Measurements from ENCODE around the gene FGF19. TPM values are rescaled to one million over a fixed set of nuclear protein-coding genes. Genes with fewer than 3 reads are reported as not detected.
"Not testable (repeated sequence)": the region's sequence is repeated elsewhere in the genome, so short reads cannot be mapped to it uniquely, and the experiment has no call there.

FGF19 gene
- total RNA-seq, 1 donor from 2014 or later: not detected

GRCh38 chr11:69696749-69697468 is 6.9 kb downstream of the FGF19 start:
- DNase-seq (ENCODE audit: low read depth in 2 of 2): no peak

DNA sequence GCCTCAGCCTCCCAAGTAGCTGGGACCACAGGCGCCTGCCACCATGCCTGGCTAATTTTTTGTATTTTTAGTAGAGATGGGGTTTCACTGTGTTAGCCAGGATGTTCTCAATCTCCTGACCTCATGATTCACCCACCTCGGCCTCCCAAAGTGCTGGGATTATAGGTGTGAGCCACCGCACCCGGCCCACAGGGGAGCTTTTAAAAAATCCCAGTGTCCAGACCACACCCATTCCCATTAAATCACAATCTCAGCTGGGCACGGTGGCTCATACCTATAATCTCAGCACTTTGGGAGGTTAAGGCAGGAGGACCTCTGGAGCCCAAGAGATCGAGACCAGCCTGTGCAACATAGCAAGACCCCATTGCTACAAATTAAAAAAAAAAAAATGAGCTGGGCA is 7.8 kb downstream of the FGF19 start:
- DNase-seq (ENCODE audit: low read depth in 2 of 2): not testable (repeated sequence)

DNA sequence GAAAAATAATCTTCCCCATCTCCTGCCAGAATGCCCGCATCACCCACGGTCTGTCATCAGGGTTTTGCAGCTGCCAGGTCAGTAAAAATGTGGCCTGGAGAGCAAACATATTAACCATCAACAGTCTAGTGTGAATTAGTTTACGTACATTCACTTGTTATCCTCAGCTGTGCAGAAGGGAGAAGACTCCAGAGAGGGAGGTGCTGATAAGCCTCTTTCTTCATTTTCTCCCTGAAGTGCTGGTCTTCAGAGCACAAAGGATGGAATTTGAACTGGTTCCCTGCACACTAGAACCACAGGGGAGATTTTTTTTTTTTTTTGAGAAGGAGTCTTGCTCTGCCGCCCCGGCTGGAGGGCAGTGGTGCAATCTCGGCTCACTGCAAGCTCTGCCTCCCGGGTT is 8.2 kb downstream of the FGF19 start:
- no peak for DNase-seq (ENCODE audit: low read depth in 2 of 2)

GRCh38 chr11:69694781-69695180 is 9.0 kb downstream of the FGF19 start:
- no peak for DNase-seq (ENCODE audit: low read depth in 2 of 2)

DNA sequence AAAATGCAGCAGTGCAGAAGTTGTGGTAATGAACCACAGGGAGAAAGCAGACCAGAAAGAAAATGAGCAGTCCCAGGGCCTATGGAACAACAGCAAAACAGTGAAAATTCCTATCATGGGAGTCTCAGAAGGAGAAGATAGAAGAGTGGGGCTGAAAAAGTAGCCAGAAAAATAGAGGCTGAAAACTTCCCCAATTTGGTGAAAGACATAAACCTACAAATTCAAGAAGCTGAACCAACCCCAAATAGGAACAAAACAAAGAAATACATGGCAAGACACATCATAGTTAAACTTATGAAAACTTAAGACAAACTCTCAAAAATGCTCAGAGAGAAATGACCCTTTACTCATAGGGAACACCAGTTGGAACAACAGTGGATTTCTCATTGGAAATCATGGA is 11.4 kb downstream of the FGF19 start:
- no peak for DNase-seq (ENCODE audit: low read depth in 2 of 2)

GRCh38 chr11:69691463-69691862 is 12.4 kb downstream of the FGF19 start:
- DNase-seq (ENCODE audit: low read depth in 2 of 2): no peak

- no peak for DNase-seq (ENCODE audit: low read depth in 2 of 2)
Observed at GRCh38 chr11:69689484-69690319, 14.1 kb downstream of the FGF19 start.

DNA sequence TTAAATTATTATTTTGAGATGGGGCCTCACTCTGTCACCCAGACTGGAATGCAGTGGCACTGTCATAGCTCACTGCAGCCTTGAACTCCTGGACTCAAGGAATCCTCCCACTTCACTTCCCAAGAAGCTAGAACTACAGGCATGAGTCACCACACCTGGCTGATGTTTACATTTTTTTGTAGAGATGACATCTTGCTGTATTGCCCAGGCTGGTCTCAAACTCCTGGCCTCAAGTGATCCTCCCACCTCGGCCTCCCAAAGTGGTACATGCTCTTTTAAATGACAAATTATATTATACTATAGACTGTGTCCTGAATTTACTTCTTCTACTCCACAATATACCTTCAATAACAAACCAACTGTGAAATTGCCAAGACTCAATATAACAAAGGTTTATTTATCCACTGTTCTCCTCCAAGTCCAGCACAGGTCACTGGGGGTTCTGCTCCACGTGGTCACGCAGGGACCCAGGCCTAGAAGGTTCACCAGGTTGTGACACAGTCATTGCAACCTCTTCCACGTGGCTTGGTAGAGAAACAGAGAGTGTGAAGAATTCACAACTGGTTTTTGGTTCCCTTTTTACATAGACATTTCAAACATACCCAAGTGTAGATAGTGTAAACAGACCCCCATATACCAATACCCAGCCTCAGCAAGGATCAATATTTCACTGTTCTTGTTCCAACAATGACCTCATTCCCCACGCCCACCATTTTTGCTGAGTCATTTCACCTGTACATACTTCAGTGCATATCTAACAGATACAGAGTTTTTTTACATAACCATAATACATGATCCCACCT is 15.7 kb downstream of the FGF19 start:
- DNase-seq (ENCODE audit: low read depth in 2 of 2): not testable (repeated sequence)

- DNase-seq (ENCODE audit: low read depth in 2 of 2): no peak
Observed at GRCh38 chr11:69686856-69687255, 17.0 kb downstream of the FGF19 start.

DNA sequence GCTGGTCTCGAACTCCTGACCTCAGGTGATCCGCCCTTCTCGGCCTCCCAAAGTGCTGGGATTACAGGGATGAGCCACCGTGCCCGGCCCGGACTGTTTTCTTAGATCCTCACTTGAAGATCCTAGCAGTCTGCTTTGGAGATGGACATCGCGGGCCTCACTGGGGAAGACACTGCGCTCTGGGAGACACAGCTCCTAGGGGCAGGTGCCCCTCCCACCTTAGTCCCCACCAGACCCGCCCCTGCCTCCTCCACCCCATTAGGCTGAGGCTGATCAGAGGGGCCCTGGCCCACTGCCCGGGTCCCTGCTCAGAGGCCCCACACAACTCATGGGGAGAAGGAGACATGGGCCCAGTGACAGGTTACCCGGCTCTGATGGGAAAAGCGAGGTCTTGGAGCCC is 17.4 kb downstream of the FGF19 start:
- DNase-seq (ENCODE audit: low read depth in 2 of 2): no peak

DNA sequence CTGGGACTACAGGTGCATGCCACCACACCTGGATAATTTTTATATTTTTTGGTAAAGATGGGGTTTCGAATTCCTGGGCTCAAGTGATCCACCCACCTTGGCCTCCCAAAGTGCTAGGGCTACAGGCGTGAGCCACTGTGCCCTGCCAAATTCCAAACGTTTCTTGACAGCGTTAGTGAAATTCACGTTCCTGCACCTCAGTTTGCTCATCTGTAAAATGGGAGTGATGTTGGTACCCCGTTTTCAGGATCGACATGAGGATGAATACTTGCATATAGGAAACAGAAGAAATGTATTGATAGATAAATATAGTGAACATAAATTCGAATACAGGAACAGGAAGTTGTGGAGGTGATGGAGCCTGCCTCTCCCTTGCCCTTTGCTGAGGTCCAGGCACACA is 18.5 kb downstream of the FGF19 start:
- DNase-seq (ENCODE audit: low read depth in 2 of 2): no peak

DNA sequence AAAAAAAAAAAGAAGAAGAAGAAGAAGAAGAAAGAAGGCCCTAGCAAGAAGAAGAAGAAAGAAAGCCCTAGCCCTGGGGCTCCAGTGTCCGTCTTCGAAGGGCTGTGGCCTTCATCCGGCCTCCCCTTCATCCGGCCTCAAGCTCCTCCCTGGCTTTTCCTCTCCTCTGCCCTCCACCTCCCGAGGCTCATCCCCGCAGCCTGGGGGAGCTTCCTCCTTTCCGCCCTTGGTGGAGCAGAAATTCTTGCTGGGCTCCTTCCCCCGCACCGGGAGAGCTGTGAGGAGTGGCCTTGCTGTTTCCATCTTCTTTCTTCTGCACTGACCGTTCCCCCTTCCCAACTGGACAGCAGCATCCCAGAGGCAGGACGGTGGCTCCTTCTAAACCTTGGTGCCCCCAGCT is 19.2 kb downstream of the FGF19 start:
- DNase-seq (ENCODE audit: low read depth in 2 of 2): no peak

- peak in 1 of 2 donors; percentile 27 for DNase-seq (ENCODE audit: low read depth in 2 of 2)
Observed at GRCh38 chr11:69683764-69684333, 20.0 kb downstream of the FGF19 start.

- DNase-seq (ENCODE audit: low read depth in 2 of 2): no peak
Observed at GRCh38 chr11:69682681-69683326, 21.0 kb downstream of the FGF19 start.

DNA sequence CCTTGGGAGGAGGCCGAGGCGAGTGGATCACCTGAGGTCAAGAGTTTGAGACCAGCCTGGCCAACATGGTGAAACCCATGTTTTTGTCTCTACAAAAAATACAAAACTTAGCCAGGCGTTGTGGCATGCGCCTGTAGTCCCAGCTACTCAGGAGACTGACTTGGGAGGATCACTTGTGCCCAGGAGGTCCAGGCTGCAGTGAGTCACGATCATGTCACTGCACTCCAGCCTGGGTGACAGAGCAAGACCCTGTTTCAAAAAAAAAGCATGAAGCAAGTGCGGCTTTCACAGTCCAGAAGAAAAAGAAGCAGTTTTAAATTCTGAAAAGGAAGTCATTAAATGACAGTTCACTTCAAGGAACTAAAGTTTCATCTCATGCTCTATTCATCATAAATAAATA is 21.6 kb downstream of the FGF19 start:
- DNase-seq (ENCODE audit: low read depth in 2 of 2): no peak

- DNase-seq (ENCODE audit: low read depth in 2 of 2): no peak
Observed at GRCh38 chr11:69680688-69681087, 23.1 kb downstream of the FGF19 start.

DNA sequence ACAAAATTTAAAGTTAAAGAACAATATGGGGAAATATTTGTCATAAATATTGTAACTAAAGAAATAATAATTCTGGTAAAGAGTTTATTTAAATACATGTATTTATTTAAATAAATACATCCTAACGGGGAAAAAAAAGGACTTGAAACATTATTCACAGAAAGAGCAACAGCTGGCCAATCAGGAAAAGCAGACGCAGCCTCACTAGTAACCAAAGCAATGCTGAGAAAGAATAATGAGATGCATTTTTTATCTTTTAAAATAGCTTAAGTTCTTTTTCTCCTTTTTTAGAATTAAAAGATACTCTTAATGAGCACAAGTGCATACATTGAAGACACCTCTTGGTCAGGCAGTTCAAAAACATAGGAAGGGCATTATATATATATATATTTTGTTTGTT is 26.1 kb downstream of the FGF19 start:
- DNase-seq (ENCODE audit: low read depth in 2 of 2): no peak

DNA sequence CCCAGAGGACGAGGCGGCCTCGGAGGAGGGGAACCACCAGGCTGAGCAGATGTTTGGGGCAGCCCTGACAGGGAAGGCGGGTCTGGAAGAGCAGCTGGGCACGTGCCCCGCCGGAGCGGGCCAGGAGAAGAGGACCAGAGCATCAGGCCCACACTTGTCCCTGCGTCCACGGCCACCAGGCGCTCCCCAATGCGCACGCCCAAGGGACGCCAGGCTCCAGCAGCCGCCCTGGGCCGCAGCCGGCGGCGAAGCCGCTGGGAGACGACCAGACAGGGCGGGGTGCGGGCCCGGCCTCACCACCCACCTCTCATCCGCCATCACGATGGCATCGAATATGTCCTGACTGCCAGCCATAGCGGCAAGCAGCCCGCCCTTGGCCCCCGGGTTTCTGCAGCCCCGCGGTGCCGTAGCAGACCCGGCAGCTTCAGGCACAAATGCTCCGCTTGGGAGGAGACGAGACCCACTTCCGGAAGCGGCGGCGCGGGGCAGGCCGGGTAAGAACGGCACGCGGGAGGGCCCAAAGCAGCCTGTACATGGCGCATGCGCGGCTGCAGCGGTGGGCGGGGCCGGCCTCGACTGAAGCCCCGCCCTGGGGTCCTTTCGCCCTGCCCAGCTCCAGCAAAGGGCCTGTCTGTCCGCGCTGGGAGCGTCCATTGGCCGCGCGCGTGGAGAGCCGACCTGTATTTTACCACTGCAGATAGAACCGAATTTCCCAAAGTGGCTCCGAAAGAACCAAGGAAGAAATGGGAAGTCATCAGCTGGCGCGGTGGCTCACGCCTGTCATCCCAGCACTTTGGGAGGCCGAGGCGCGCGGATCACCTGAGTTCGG is 28.7 kb downstream of the FGF19 start, which contains the start of gene LTO1:
Gene LTO1 (minus strand): TSS at position 468 of the 829 bp plus-strand sequence. CDS start 114 bp downstream, at position 354.
- peak; percentile 85 to 97 for DNase-seq (ENCODE audit: low read depth in 2 of 2)

DNA sequence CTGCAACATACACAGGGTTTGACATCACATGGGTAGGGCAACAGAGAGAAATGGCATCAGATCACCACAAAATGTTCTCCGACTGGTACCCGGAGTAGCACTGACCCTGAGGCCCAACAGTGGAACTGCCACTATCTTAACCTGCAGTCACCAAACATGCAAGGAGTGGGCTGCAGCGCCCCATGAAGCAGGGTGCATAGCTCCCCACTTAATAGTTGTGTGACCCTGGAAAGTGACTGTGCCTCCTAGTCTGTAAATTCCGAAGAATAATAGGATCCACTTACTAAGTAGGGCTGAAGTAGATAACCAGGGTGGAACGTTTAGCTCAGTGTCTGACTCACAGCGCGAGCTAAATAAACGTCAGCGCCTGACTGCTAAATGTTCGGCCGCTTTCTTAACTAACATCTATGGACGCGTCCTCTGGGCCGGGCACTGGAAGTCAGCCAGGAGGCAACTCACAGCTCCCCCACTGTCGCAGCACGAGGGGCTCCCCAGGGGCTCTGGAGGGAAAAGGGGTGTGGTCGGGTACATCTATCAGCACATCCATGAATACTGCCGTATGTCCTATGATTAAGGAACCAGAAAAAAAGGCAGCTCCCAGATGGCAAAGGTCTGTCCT is 29.4 kb downstream of the FGF19 start:
- peak in 1 of 2 donors; percentile 73 for DNase-seq (ENCODE audit: low read depth in 2 of 2)

Data from dermis microvascular lymphatic vessel endothelial cell (primary cell).